ENCODE results near the gene ADI1.
"Not testable (repeated sequence)": the region's sequence is repeated elsewhere in the genome, so short reads cannot be mapped to it uniquely, and the experiment has no call there.

ADI1 gene

GRCh38 chr2:3515438-3515837 is 3.9 kb downstream of the ADI1 start:
- H2AK5ac ChIP-seq (ENCODE audit: low read depth, low read length): not testable (repeated sequence)

DNA sequence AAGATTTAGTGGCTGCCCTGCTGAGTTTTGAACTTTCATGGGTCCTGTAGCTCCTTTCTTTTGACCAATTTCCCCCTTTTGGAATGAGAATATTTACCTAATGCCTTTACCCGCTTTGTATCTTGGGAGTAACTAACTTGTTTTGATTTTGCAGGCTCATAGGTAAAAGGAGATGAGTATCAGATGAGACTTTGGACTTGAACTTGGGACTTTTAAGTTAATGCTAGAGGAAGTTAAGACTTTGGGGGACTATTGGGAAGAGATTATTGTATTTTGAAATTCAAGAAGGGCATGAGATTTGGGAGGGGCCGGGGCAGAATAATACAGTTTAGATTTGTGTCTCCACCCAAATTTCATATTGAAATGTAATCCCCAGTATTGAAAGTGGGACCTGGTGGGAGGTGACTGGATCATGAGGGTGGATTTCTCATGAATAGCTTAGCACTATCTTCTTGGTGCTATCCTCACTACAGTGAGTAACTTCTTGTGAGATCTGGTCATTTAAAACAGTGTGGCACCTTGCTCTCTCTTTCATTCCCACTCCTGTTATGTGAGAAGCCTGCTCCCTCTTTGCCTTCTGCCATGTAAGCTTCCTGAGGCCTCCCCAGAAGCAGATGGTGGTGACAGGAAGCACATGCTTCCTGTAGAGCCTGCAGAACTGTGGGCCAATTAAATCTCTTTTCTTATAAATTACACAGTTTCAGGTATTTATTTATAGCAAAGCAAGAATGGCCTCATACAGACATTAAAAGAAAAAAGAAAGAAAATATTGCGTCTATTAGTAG is 6.1 kb downstream of the ADI1 start:
- peaks cover 3 to 69% of the 10 kb centered on the region in 2 donors for H3K36me3 ChIP-seq (replicated peaks in 1 of 2; ENCODE audit: control insufficient read depth in 2 of 2, insufficient read depth in 2 of 2, low read length in 2 of 2)
- no peak overlapping the region for H2BK5ac ChIP-seq (ENCODE audit: low read length)
- no CpG with 5 or more reads among the region's 3 CpGs for WGBS, 2 donors (ENCODE audit: extremely low coverage in 2 of 2, insufficient read length in 2 of 2, insufficient replicate concordance in 1 of 2)

More at GRCh38 chr2:3515438-3515837, 3.9 kb downstream of the ADI1 start:
- not testable (repeated sequence) for H3K9me3 ChIP-seq (replicated peaks in 1 of 2; ENCODE audit: control insufficient read depth in 2 of 2, insufficient read depth in 1 of 2, low read depth in 1 of 2, low read length in 2 of 2); H3K79me1 ChIP-seq (ENCODE audit: low read depth, low read length); H2BK120ac ChIP-seq (ENCODE audit: low read depth, low read length); H3K27me3 ChIP-seq (ENCODE audit: control insufficient read depth in 3 of 3, insufficient read depth in 3 of 3, low read depth in 1 of 3, low read length in 3 of 3); H2BK12ac ChIP-seq (ENCODE audit: low read length); H3K18ac ChIP-seq (ENCODE audit: low read length); H3K4me3 ChIP-seq (ENCODE audit: low read length in 2 of 2); H3K4me1 ChIP-seq (ENCODE audit: control insufficient read depth in 2 of 2, insufficient read depth in 1 of 2, low read depth in 1 of 2, low read length in 2 of 2); H2AFZ ChIP-seq (ENCODE audit: low read length); H4K91ac ChIP-seq (ENCODE audit: low read depth, low read length, poor library complexity); H3K27ac ChIP-seq (replicated peaks; ENCODE audit: low read length); H2BK15ac ChIP-seq (ENCODE audit: low read length); DNase-seq (ENCODE audit: low spot score); H3K4ac ChIP-seq (ENCODE audit: low read length); H4K8ac ChIP-seq (ENCODE audit: low read depth, low read length); H3K9ac ChIP-seq (ENCODE audit: low read depth, low read length, poor library complexity); H2BK5ac ChIP-seq (ENCODE audit: low read length); H3K4me2 ChIP-seq (ENCODE audit: insufficient read depth, low read length, poor library complexity, severe bottlenecking); H3K14ac ChIP-seq (ENCODE audit: low read length); H3K23ac ChIP-seq (ENCODE audit: low read depth, low read length, poor library complexity)
- no CpG with 5 or more reads among the region's 5 CpGs for WGBS, 2 donors (ENCODE audit: extremely low coverage in 2 of 2, insufficient read length in 2 of 2, insufficient replicate concordance in 1 of 2)
- peaks cover 3 to 49% of the 10 kb centered on the region in 2 donors for H3K36me3 ChIP-seq (replicated peaks in 1 of 2; ENCODE audit: control insufficient read depth in 2 of 2, insufficient read depth in 2 of 2, low read length in 2 of 2)

GRCh38 chr2:3512086-3512485 is 7.2 kb downstream of the ADI1 start:
- H3K4me1 ChIP-seq (ENCODE audit: control insufficient read depth in 2 of 2, insufficient read depth in 1 of 2, low read depth in 1 of 2, low read length in 2 of 2): peaks cover 0 to 3% of the 10 kb centered on the region in 2 donors
- DNase-seq (ENCODE audit: low spot score): no peak
- H3K23ac ChIP-seq (ENCODE audit: low read depth, low read length, poor library complexity): no peak overlapping the region
- no peak overlapping the region for H3K27ac ChIP-seq (replicated peaks; ENCODE audit: low read length)
- no peaks in the 10 kb centered on the region for H3K27me3 ChIP-seq (ENCODE audit: control insufficient read depth in 3 of 3, insufficient read depth in 3 of 3, low read depth in 1 of 3, low read length in 3 of 3)
- no peak overlapping the region for H3K9ac ChIP-seq (ENCODE audit: low read depth, low read length, poor library complexity)
- H2BK12ac ChIP-seq (ENCODE audit: low read length): no peak overlapping the region
- H2BK5ac ChIP-seq (ENCODE audit: low read length): no peak overlapping the region
- peaks cover 0 to 3% of the 10 kb centered on the region in 2 donors for H3K9me3 ChIP-seq (replicated peaks in 1 of 2; ENCODE audit: control insufficient read depth in 2 of 2, insufficient read depth in 1 of 2, low read depth in 1 of 2, low read length in 2 of 2)
- H3K14ac ChIP-seq (ENCODE audit: low read length): no peak overlapping the region
- H2BK15ac ChIP-seq (ENCODE audit: low read length): no peak overlapping the region
- no peak overlapping the region for H3K4ac ChIP-seq (ENCODE audit: low read length)
- H2AFZ ChIP-seq (ENCODE audit: low read length): no peak overlapping the region
- peaks cover 3 to 73% of the 10 kb centered on the region in 2 donors for H3K36me3 ChIP-seq (replicated peaks in 1 of 2; ENCODE audit: control insufficient read depth in 2 of 2, insufficient read depth in 2 of 2, low read length in 2 of 2)
- H4K8ac ChIP-seq (ENCODE audit: low read depth, low read length): no peak overlapping the region
- H4K91ac ChIP-seq (ENCODE audit: low read depth, low read length, poor library complexity): no peak overlapping the region
- H2AK5ac ChIP-seq (ENCODE audit: low read depth, low read length): no peak overlapping the region
- H3K79me1 ChIP-seq (ENCODE audit: low read depth, low read length): peaks cover 2% of the 10 kb centered on the region
- H2BK120ac ChIP-seq (ENCODE audit: low read depth, low read length): no peak overlapping the region
- no peak overlapping the region for H3K18ac ChIP-seq (ENCODE audit: low read length)
- H3K4me2 ChIP-seq (ENCODE audit: insufficient read depth, low read length, poor library complexity, severe bottlenecking): no peak overlapping the region
- no peak overlapping the region for H3K4me3 ChIP-seq (ENCODE audit: low read length in 2 of 2)
- no CpG with 5 or more reads among the region's 2 CpGs for WGBS, 2 donors (ENCODE audit: extremely low coverage in 2 of 2, insufficient read length in 2 of 2, insufficient replicate concordance in 1 of 2)

More for the DNA sequence above, 6.1 kb downstream of the ADI1 start:
- peaks cover 0 to 3% of the 10 kb centered on the region in 2 donors for H3K9me3 ChIP-seq (replicated peaks in 1 of 2; ENCODE audit: control insufficient read depth in 2 of 2, insufficient read depth in 1 of 2, low read depth in 1 of 2, low read length in 2 of 2)
- no peak overlapping the region for H2BK15ac ChIP-seq (ENCODE audit: low read length)
- H3K4me1 ChIP-seq (ENCODE audit: control insufficient read depth in 2 of 2, insufficient read depth in 1 of 2, low read depth in 1 of 2, low read length in 2 of 2): peaks cover 1 to 3% of the 10 kb centered on the region in 2 donors
- no peak overlapping the region for H3K27ac ChIP-seq (replicated peaks; ENCODE audit: low read length)
- no peak overlapping the region for H3K18ac ChIP-seq (ENCODE audit: low read length)
- H3K4me2 ChIP-seq (ENCODE audit: insufficient read depth, low read length, poor library complexity, severe bottlenecking): no peak overlapping the region
- no peak overlapping the region for H2AFZ ChIP-seq (ENCODE audit: low read length)
- no peak overlapping the region for H3K23ac ChIP-seq (ENCODE audit: low read depth, low read length, poor library complexity)
- H3K9ac ChIP-seq (ENCODE audit: low read depth, low read length, poor library complexity): no peak overlapping the region
- no peak overlapping the region for H2BK12ac ChIP-seq (ENCODE audit: low read length)
- H3K14ac ChIP-seq (ENCODE audit: low read length): no peak overlapping the region
- H3K4me3 ChIP-seq (ENCODE audit: low read length in 2 of 2): no peak overlapping the region
- no peak overlapping the region for H4K8ac ChIP-seq (ENCODE audit: low read depth, low read length)
- H3K27me3 ChIP-seq (ENCODE audit: control insufficient read depth in 3 of 3, insufficient read depth in 3 of 3, low read depth in 1 of 3, low read length in 3 of 3): no peaks in the 10 kb centered on the region
- no peak overlapping the region for H2AK5ac ChIP-seq (ENCODE audit: low read depth, low read length)
- H3K79me1 ChIP-seq (ENCODE audit: low read depth, low read length): peaks cover 2% of the 10 kb centered on the region
- no peak overlapping the region for H4K91ac ChIP-seq (ENCODE audit: low read depth, low read length, poor library complexity)
- no peak overlapping the region for H2BK120ac ChIP-seq (ENCODE audit: low read depth, low read length)
- H3K4ac ChIP-seq (ENCODE audit: low read length): no peak overlapping the region
- no peak for DNase-seq (ENCODE audit: low spot score)

DNA sequence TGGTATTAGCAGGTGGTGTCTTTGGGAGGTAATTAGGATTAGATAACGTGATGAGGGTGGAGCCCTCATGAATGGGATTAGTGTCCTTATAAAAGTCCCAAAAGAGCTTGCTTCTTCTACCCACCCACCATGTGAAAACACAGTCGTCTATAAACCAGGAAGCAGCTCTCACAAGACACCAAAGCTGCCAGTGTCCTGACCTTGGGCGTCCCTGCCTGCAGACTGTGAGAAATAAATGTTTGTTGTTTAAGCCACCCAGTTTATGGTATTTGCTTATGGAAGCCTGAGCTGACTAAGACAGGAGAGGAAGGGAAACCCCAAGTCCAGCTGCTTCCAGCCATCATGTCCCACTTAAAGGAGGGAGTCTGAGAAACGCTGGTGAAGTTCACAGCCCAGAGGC is 13.6 kb downstream of the ADI1 start:
- peaks cover 4 to 63% of the 10 kb centered on the region in 2 donors for H3K36me3 ChIP-seq (replicated peaks in 1 of 2; ENCODE audit: control insufficient read depth in 2 of 2, insufficient read depth in 2 of 2, low read length in 2 of 2)
- H3K27ac ChIP-seq (replicated peaks; ENCODE audit: low read length): no peak overlapping the region
- H3K23ac ChIP-seq (ENCODE audit: low read depth, low read length, poor library complexity): no peak overlapping the region
- WGBS, 2 donors (ENCODE audit: extremely low coverage in 2 of 2, insufficient read length in 2 of 2, insufficient replicate concordance in 1 of 2): no CpG with 5 or more reads among the region's 4 CpGs
- no peak overlapping the region for H3K9ac ChIP-seq (ENCODE audit: low read depth, low read length, poor library complexity)
- H3K9me3 ChIP-seq (replicated peaks in 1 of 2; ENCODE audit: control insufficient read depth in 2 of 2, insufficient read depth in 1 of 2, low read depth in 1 of 2, low read length in 2 of 2): peaks cover 0 to 3% of the 10 kb centered on the region in 2 donors
- peak overlapping the region in 1 of 2 donors; percentile 66 for H3K4me3 ChIP-seq (ENCODE audit: low read length in 2 of 2)
- no peak overlapping the region for H3K4me2 ChIP-seq (ENCODE audit: insufficient read depth, low read length, poor library complexity, severe bottlenecking)
- H3K4ac ChIP-seq (ENCODE audit: low read length): no peak overlapping the region
- H2BK12ac ChIP-seq (ENCODE audit: low read length): no peak overlapping the region
- H2BK5ac ChIP-seq (ENCODE audit: low read length): no peak overlapping the region
- DNase-seq (ENCODE audit: low spot score): no peak
- no peak overlapping the region for H2AK5ac ChIP-seq (ENCODE audit: low read depth, low read length)
- no peak overlapping the region for H2BK120ac ChIP-seq (ENCODE audit: low read depth, low read length)
- H3K18ac ChIP-seq (ENCODE audit: low read length): no peak overlapping the region
- H3K27me3 ChIP-seq (ENCODE audit: control insufficient read depth in 3 of 3, insufficient read depth in 3 of 3, low read depth in 1 of 3, low read length in 3 of 3): no peaks in the 10 kb centered on the region
- no peak overlapping the region for H4K91ac ChIP-seq (ENCODE audit: low read depth, low read length, poor library complexity)
- no peak overlapping the region for H2BK15ac ChIP-seq (ENCODE audit: low read length)
- peaks cover 2% of the 10 kb centered on the region for H3K79me1 ChIP-seq (ENCODE audit: low read depth, low read length)
- H2AFZ ChIP-seq (ENCODE audit: low read length): no peak overlapping the region
- H3K4me1 ChIP-seq (ENCODE audit: control insufficient read depth in 2 of 2, insufficient read depth in 1 of 2, low read depth in 1 of 2, low read length in 2 of 2): no peaks in the 10 kb centered on the region
- no peak overlapping the region for H4K8ac ChIP-seq (ENCODE audit: low read depth, low read length)
- no peak overlapping the region for H3K14ac ChIP-seq (ENCODE audit: low read length)

All from neuronal stem cell (in vitro differentiated cells).